GM23338 (cell line): Measurements from ENCODE around the gene SYT14. TPM values are rescaled to one million over a fixed set of nuclear protein-coding genes. Genes with fewer than 3 reads are reported as not detected.
"Not testable (repeated sequence)": the region's sequence is repeated elsewhere in the genome, so short reads cannot be mapped to it uniquely, and the experiment has no call there.

ENCODE experiments used
- ATAC-seq: fragments of 200-7000 bp; cut with Tn5 transposase; 3 replicates; pipeline ENCODE4 v1.9.1; 2020
- DNase-seq: peaks from one replicate; pipeline ENCODE4 v3.0.0-alpha.2; 2015; ENCODE audit warnings: low spot score
- H2AFZ ChIP-seq: fragments of 200-600 bp; sonication (generic); 2 replicates; pipeline ENCODE4 v1.8.0; 2016; ENCODE audit warnings: antibody characterized with exemption, mild to moderate bottlenecking, moderate library complexity
- H3F3A ChIP-seq: fragments of 200-600 bp; sonication (generic); replicated peaks from 2 replicates; pipeline ENCODE4 v1.8.0; 2017; ENCODE audit warnings: antibody characterized with exemption, mixed run types, low read depth
- H3K27ac ChIP-seq: fragments of 200-600 bp; sonication (generic); 2 replicates; pipeline ENCODE4 v1.6.1; 2016; ENCODE audit warnings: low read depth
- H3K27me3 ChIP-seq: fragments of 200-600 bp; sonication (generic); 2 replicates; pipeline ENCODE4 v1.8.0; 2016; ENCODE audit warnings: mild to moderate bottlenecking, mixed run types, moderate library complexity; ENCODE audit not compliant: insufficient read depth
- H3K36me3 ChIP-seq: fragments of 200-600 bp; sonication (generic); 2 replicates; pipeline ENCODE4 v1.8.0; 2016; ENCODE audit warnings: mild to moderate bottlenecking; ENCODE audit not compliant: insufficient read depth
- H3K4me1 ChIP-seq: fragments of 200-600 bp; sonication (generic); 2 replicates; pipeline ENCODE4 v1.8.0; 2016; ENCODE audit warnings: mild to moderate bottlenecking, moderate library complexity; ENCODE audit not compliant: insufficient read depth
- H3K4me2 ChIP-seq: fragments of 200-600 bp; sonication (generic); 2 replicates; pipeline ENCODE4 v1.7.1; 2017; ENCODE audit warnings: mixed run types
- H3K4me3 ChIP-seq: fragments of 200-600 bp; sonication (generic); 2 replicates; pipeline ENCODE4 v1.6.1; 2016; ENCODE audit warnings: mixed run types
- H3K79me2 ChIP-seq: fragments of 200-600 bp; sonication (generic); replicated peaks from 2 replicates; pipeline ENCODE4 v1.8.0; 2017; ENCODE audit warnings: mild to moderate bottlenecking; ENCODE audit not compliant: insufficient read depth
- H3K9me2 ChIP-seq: fragments of 200-600 bp; sonication (generic); 2 replicates; pipeline ENCODE4 v1.8.0; 2017; ENCODE audit not compliant: insufficient read depth
- H4K20me1 ChIP-seq: fragments of 200-600 bp; sonication (generic); replicated peaks from 2 replicates; pipeline ENCODE4 v1.8.0; 2017; ENCODE audit warnings: mild to moderate bottlenecking; ENCODE audit not compliant: insufficient read depth
- H3K27ac Mint-ChIP-seq: 2 replicates; pipeline ENCODE4 v1.8.0; 2020; ENCODE audit warnings: inconsistent platforms, mild to moderate bottlenecking, moderate library complexity, mixed read lengths
- H3K27me3 Mint-ChIP-seq: 3 replicates; pipeline ENCODE4 v1.8.0; 2022; ENCODE audit warnings: low read depth, mild to moderate bottlenecking, moderate library complexity, mixed read lengths, inconsistent platforms; ENCODE audit not compliant: insufficient read depth, poor library complexity
- H3K36me3 Mint-ChIP-seq: 3 replicates; pipeline ENCODE4 v1.8.0; 2021; ENCODE audit warnings: low read depth, mild to moderate bottlenecking, inconsistent platforms, moderate library complexity, mixed read lengths
- H3K4me1 Mint-ChIP-seq: 3 replicates; pipeline ENCODE4 v1.8.0; 2020; ENCODE audit warnings: mild to moderate bottlenecking, inconsistent platforms, mixed read lengths
- H3K4me3 Mint-ChIP-seq: 3 replicates; pipeline ENCODE4 v1.8.0; 2021; ENCODE audit warnings: moderate library complexity, mild to moderate bottlenecking, inconsistent platforms, mixed read lengths
- H3K9me3 Mint-ChIP-seq: 3 replicates; pipeline ENCODE4 v1.8.0; 2020; ENCODE audit warnings: moderate library complexity, mild to moderate bottlenecking, inconsistent platforms, mixed read lengths
- CREB1 ChIP-seq: fragments of 250-450 bp; sonication (Bioruptor Pico); IDR thresholded peaks from 2 replicates; pipeline ENCODE4 v1.5.0; 2020; ENCODE audit warnings: low read depth, mild to moderate bottlenecking, moderate library complexity
- EZH2 ChIP-seq: fragments of 200-600 bp; sonication (generic); IDR thresholded peaks from one replicate; pipeline ENCODE4 v1.8.0; 2017; ENCODE audit warnings: antibody characterized with exemption, mild to moderate bottlenecking, low read depth; ENCODE audit not compliant: unreplicated experiment
- NANOG ChIP-seq: IDR thresholded peaks from 2 replicates; pipeline ENCODE4 v1.6.1; 2016; ENCODE audit warnings: antibody characterized with exemption, borderline replicate concordance
- POLR2AphosphoS5 ChIP-seq: IDR thresholded peaks from 2 replicates; pipeline ENCODE4 v1.6.1; 2016; ENCODE audit warnings: antibody characterized with exemption, low read depth
- REST ChIP-seq: IDR thresholded peaks from one replicate; pipeline ENCODE4 v1.6.1; 2018; ENCODE audit warnings: antibody characterized with exemption; ENCODE audit not compliant: unreplicated experiment
- ZNF114 ChIP-seq: fragments of 250-450 bp; sonication (Bioruptor Pico); IDR thresholded peaks from 2 replicates; pipeline ENCODE4 v1.5.0; 2020; ENCODE audit warnings: mild to moderate bottlenecking, moderate library complexity
- polyA plus RNA-seq: library from polyadenylated mRNA; unstranded; fragments of >200 nt; fragmentation: Nextera tagmentation; extraction: Ambion mirVana; gene quantifications from 2 replicates; pipeline ENCODE4 v1.2.1, GENCODE V29; 2016
- total RNA-seq: library from RNA; depleted of rRNA; stranded (reverse); fragments of >200 nt; shearing (Covaris generic); gene quantifications from 2 replicates; pipeline ENCODE4 v1.2.3, GENCODE V29; 2014
- TF ChIP-seq, protein P1 (sequence below): fragments of 250-450 bp; sonication (Bioruptor Pico); IDR thresholded peaks from 2 replicates; pipeline ENCODE4 v1.5.0; 2020; ENCODE audit warnings: mild to moderate bottlenecking, moderate library complexity

SYT14 gene
- total and polyA plus RNA-seq, 2 experiments from 2014 or later, result 5.2 to 22.4 TPM

GRCh38 chr1:209965996-209966395 lies 28.0 kb downstream of the SYT14 start:
- Mint-ChIP-seq H3K4me1 (no peaks in the 10 kb centered on the region), H3K36me3 (peaks cover 1% of the 10 kb centered on the region; the same call in 1 of the 3 replicates), H3K4me3 (no peak overlapping the region), H3K27ac (no peak overlapping the region), H3K9me3 (no peaks in the 10 kb centered on the region; the same call in 2 of the 3 replicates), H3K27me3 (no peaks in the 10 kb centered on the region)
- DNase-seq, result no peak
- H3K36me3 ChIP-seq, result no peaks in the 10 kb centered on the region
- H3K4me3 ChIP-seq, result no peak overlapping the region
- no peak for ATAC-seq
- TF ChIP-seq NANOG (no peak), EZH2 (no peak), ZNF114 (CRISPR knock-in tag) (no peak), POLR2AphosphoS5 (no peak), REST (no peak), CREB1 (CRISPR knock-in tag) (no peak)
- TF ChIP-seq, protein P1, sequence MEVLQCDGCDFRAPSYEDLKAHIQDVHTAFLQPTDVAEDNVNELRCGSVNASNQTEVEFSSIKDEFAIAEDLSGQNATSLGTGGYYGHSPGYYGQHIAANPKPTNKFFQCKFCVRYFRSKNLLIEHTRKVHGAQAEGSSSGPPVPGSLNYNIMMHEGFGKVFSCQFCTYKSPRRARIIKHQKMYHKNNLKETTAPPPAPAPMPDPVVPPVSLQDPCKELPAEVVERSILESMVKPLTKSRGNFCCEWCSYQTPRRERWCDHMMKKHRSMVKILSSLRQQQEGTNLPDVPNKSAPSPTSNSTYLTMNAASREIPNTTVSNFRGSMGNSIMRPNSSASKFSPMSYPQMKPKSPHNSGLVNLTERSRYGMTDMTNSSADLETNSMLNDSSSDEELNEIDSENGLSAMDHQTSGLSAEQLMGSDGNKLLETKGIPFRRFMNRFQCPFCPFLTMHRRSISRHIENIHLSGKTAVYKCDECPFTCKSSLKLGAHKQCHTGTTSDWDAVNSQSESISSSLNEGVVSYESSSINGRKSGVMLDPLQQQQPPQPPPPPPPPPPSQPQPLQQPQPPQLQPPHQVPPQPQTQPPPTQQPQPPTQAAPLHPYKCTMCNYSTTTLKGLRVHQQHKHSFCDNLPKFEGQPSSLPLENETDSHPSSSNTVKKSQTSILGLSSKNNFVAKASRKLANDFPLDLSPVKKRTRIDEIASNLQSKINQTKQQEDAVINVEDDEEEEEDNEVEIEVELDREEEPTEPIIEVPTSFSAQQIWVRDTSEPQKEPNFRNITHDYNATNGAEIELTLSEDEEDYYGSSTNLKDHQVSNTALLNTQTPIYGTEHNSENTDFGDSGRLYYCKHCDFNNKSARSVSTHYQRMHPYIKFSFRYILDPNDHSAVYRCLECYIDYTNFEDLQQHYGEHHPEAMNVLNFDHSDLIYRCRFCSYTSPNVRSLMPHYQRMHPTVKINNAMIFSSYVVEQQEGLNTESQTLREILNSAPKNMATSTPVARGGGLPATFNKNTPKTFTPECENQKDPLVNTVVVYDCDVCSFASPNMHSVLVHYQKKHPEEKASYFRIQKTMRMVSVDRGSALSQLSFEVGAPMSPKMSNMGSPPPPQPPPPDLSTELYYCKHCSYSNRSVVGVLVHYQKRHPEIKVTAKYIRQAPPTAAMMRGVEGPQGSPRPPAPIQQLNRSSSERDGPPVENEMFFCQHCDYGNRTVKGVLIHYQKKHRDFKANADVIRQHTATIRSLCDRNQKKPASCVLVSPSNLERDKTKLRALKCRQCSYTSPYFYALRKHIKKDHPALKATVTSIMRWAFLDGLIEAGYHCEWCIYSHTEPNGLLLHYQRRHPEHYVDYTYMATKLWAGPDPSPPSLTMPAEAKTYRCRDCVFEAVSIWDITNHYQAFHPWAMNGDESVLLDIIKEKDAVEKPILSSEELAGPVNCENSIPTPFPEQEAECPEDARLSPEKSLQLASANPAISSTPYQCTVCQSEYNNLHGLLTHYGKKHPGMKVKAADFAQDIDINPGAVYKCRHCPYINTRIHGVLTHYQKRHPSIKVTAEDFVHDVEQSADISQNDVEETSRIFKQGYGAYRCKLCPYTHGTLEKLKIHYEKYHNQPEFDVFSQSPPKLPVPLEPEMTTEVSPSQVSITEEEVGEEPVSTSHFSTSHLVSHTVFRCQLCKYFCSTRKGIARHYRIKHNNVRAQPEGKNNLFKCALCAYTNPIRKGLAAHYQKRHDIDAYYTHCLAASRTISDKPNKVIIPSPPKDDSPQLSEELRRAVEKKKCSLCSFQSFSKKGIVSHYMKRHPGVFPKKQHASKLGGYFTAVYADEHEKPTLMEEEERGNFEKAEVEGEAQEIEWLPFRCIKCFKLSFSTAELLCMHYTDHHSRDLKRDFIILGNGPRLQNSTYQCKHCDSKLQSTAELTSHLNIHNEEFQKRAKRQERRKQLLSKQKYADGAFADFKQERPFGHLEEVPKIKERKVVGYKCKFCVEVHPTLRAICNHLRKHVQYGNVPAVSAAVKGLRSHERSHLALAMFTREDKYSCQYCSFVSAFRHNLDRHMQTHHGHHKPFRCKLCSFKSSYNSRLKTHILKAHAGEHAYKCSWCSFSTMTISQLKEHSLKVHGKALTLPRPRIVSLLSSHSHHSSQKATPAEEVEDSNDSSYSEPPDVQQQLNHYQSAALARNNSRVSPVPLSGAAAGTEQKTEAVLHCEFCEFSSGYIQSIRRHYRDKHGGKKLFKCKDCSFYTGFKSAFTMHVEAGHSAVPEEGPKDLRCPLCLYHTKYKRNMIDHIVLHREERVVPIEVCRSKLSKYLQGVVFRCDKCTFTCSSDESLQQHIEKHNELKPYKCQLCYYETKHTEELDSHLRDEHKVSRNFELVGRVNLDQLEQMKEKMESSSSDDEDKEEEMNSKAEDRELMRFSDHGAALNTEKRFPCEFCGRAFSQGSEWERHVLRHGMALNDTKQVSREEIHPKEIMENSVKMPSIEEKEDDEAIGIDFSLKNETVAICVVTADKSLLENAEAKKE (CRISPR knock-in tag), result no peak
- H3K79me2 ChIP-seq, result peaks cover 29% of the 10 kb centered on the region
- H3K4me1 ChIP-seq, result no peaks in the 10 kb centered on the region
- no peaks in the 10 kb centered on the region for H3K9me2 ChIP-seq
- H4K20me1 ChIP-seq, result no peaks in the 10 kb centered on the region; the same call in 1 of the 2 replicates
- no peak overlapping the region for H3K27ac ChIP-seq
- H3K27me3 ChIP-seq, result no peaks in the 10 kb centered on the region
- H2AFZ ChIP-seq, result no peak overlapping the region
- no peak overlapping the region for H3K4me2 ChIP-seq
- H3F3A ChIP-seq, result no peaks in the 10 kb centered on the region

- H2AFZ ChIP-seq, ATAC-seq, H3K4me1 Mint-ChIP-seq, H3K4me2 ChIP-seq, H3K4me1 ChIP-seq, H3K27ac Mint-ChIP-seq, H4K20me1 ChIP-seq, H3K36me3 ChIP-seq, H3K27ac ChIP-seq, H3K4me3 Mint-ChIP-seq, H3K9me2 ChIP-seq, H3K27me3 ChIP-seq, DNase-seq, H3K27me3 Mint-ChIP-seq, H3F3A ChIP-seq, H3K4me3 ChIP-seq: not testable (repeated sequence)
- peaks cover 51% of the 10 kb centered on the region for H3K79me2 ChIP-seq
- Mint-ChIP-seq H3K36me3 (peaks cover 43% of the 10 kb centered on the region), H3K9me3 (peaks cover 43% of the 10 kb centered on the region)
Observed at GRCh38 chr1:209978721-209979120, 40.7 kb downstream of the SYT14 start.
